K562 (cell line): ENCODE results near the gene YARS1. TPM values are rescaled to one million over a fixed set of nuclear protein-coding genes. Genes with fewer than 3 reads are reported as not detected.

Source experiments
- ATF6 ChIP-seq: sonication (generic); formaldehyde crosslinking; IDR thresholded peaks from 2 replicates; pipeline ENCODE4 v1.4.0; 2020; ENCODE audit warnings: mild to moderate bottlenecking, missing genetic modification reagents
- EWSR1 ChIP-seq: fragments of 450-650 bp; IDR thresholded peaks from 2 replicates; pipeline ENCODE4 v1.6.1; 2018; ENCODE audit warnings: borderline replicate concordance, mild to moderate bottlenecking, low read depth, moderate library complexity; ENCODE audit not compliant: partially characterized antibody
- PRPF4 ChIP-seq: fragments of 200-400 bp; formaldehyde crosslinking; IDR thresholded peaks from one replicate; pipeline ENCODE4 v1.6.1; 2017; ENCODE audit warnings: low read length, low read depth, mild to moderate bottlenecking; ENCODE audit not compliant: insufficient read depth, poor library complexity, severe bottlenecking
- SIX5 ChIP-seq, 2 experiments: IDR thresholded peaks; 2 replicates each; pipeline ENCODE4 v1.6.1; 2011; ENCODE audit warnings: low read length in 2 of 2, borderline replicate concordance in 1 of 2, low read depth in 1 of 2, mild to moderate bottlenecking in 1 of 2, moderate library complexity in 1 of 2; ENCODE audit not compliant: insufficient read depth in 1 of 2
- ZNF318 ChIP-seq, 2 experiments: fragments of 450-650 bp; IDR thresholded peaks; 2 replicates each; pipeline ENCODE4 v1.6.1; 2016; ENCODE audit warnings: mild to moderate bottlenecking in 2 of 2, borderline replicate concordance in 1 of 2, low read depth in 1 of 2, moderate library complexity in 1 of 2
- ZNF436 ChIP-seq: fragments of 250-450, 450-650 bp; sonication (Bioruptor Pico); formaldehyde crosslinking; IDR thresholded peaks from 2 replicates; pipeline ENCODE4 v1.7.0; 2020; ENCODE audit warnings: mild to moderate bottlenecking
- polyA plus RNA-seq, 8 experiments: library from polyadenylated mRNA; depleted of rRNA in 4 of 8; stranded (reverse) in 5 of 8; unstranded in 3 of 8; fragments of >200 nt; fragmentation: Nextera tagmentation in 2 of 8; fragmentation: Illumina TruSeq in 1 of 8; extraction: Ambion mirVana in 2 of 8; extraction: Trizol in 1 of 8; gene quantifications; 2 replicates each; pipeline versions ENCODE4 v1.2.1 to v1.2.3, GENCODE V29; 2011 to 2014; ENCODE audit warnings: inconsistent platforms in 1 of 8, missing spikeins in 1 of 8
- total RNA-seq, 7 experiments: library from RNA; depleted of rRNA in 6 of 7; stranded (reverse); fragments of >200 nt in 6 of 7; fragmentation: Illumina TruSeq in 2 of 7; extraction: Trizol in 2 of 7; gene quantifications; 2 replicates each; pipeline versions ENCODE4 v1.2.1 to v1.2.3, GENCODE V29; 2011 to 2021; ENCODE audit warnings: low replicate concordance in 1 of 7

YARS1 gene
- total and polyA plus RNA-seq, 9 of the 15 experiments (the other 6 are each of a cell fraction or from before 2014, with no cell fraction given): 66.2 to 336 (median 201) TPM

GRCh38 chr1:32855861-32856617 lies 38.9 kb upstream of the YARS1 start (continued):
- TF ChIP-seq ZNF318 (IDR thresholded peaks at IDR 0.05; ENCODE audit: borderline replicate concordance in 1 of 2, low read depth in 1 of 2): no peak
- no peak for TF ChIP-seq ZNF436
- no peak for TF ChIP-seq EWSR1
- TF ChIP-seq SIX5 (IDR thresholded peaks at IDR 0.05; ENCODE audit: borderline replicate concordance in 1 of 2, insufficient read depth in 1 of 2, low read depth in 1 of 2, low read length in 2 of 2): no peak
- TF ChIP-seq PRPF4: no peak
- TF ChIP-seq ATF6 (CRISPR knock-in tag): no peak
